AG09309 (cell line): Measurements from ENCODE around the gene ARFGAP1.

Experiments used
- DNase-seq: peaks from one replicate; pipeline ENCODE4 v3.0.0-alpha.2; 2010; ENCODE audit warnings: low read depth
- H3K4me3 ChIP-seq: 2 replicates; pipeline ENCODE4 v1.5.1; 2011; ENCODE audit warnings: mild to moderate bottlenecking, low read depth, low read length, moderate library complexity; ENCODE audit not compliant: control insufficient read depth
- CTCF ChIP-seq: IDR thresholded peaks from 2 replicates; pipeline ENCODE4 v1.5.1; 2011; ENCODE audit warnings: mild to moderate bottlenecking, low read depth, low read length, inconsistent platforms; ENCODE audit not compliant: insufficient read depth, control insufficient read depth; ENCODE audit errors: missing control alignments

Gene ARFGAP1

GRCh38 chr20:63281742-63282665, 9.4 kb downstream of the ARFGAP1 start:
- no peak for TF ChIP-seq CTCF
- H3K4me3 ChIP-seq: no peak overlapping the region
- DNase-seq: no peak

GRCh38 chr20:63282946-63283345, 10.3 kb downstream of the ARFGAP1 start:
- no peak for DNase-seq
- H3K4me3 ChIP-seq: no peak overlapping the region
- no peak for TF ChIP-seq CTCF

GRCh38 chr20:63283397-63284082, 10.9 kb downstream of the ARFGAP1 start:
- H3K4me3 ChIP-seq: no peak overlapping the region
- no peak for TF ChIP-seq CTCF
- DNase-seq: no peak

GRCh38 chr20:63284083-63284440, 11.4 kb downstream of the ARFGAP1 start:
- DNase-seq: no peak
- no peak for TF ChIP-seq CTCF

GRCh38 chr20:63284544-63284949, 11.9 kb downstream of the ARFGAP1 start:
- no peak for DNase-seq
- no peak for TF ChIP-seq CTCF
- no peak overlapping the region for H3K4me3 ChIP-seq

More at GRCh38 chr20:63284083-63284440, 11.4 kb downstream of the ARFGAP1 start:
- no peak overlapping the region for H3K4me3 ChIP-seq

- no peak overlapping the region for H3K4me3 ChIP-seq
- no peak for TF ChIP-seq CTCF
- DNase-seq: no peak
Observed at GRCh38 chr20:63284981-63285524, 12.4 kb downstream of the ARFGAP1 start.
